Measurements from ENCODE around the gene SPATA32. TPM values are rescaled to one million over a fixed set of nuclear protein-coding genes. Genes with fewer than 3 reads are reported as not detected.

Gene SPATA32
- total RNA-seq, 4 donors from 2014 or later: not detected

GRCh38 chr17:45246861-45247428, 14.9 kb downstream of the SPATA32 start:
- intact Hi-C loops (cut with DNase I): no loop called here
- DNase-seq: no peak
- Histone ChIP-seq H3K27me3 (peaks cover 0 to 4% (median 0%) of the 10 kb centered on the region in 4 donors), H3K4me3 (peak overlapping the region; percentile 50 to 73 (median 68)), H3K36me3 (peaks cover 0 to 34% (median 6%) of the 10 kb centered on the region in 3 donors), H3K4me1 (peaks cover 13 to 45% (median 17%) of the 10 kb centered on the region in 3 donors), H3K9me3 (no peaks in the 10 kb centered on the region), H3K27ac (peak overlapping the region; percentile 88 to 95 (median 90))
- TF ChIP-seq POLR2A (IDR thresholded peaks at IDR 0.05) (no peak), CTCF (IDR thresholded peaks at IDR 0.05) (peak in 3 of 6 experiments; percentile 30 to 45 (median 32))
- 0 to 9% methylated on average over 5 to 9 of the region's 33 CpGs for WGBS, 2 donors

- 80 to 90% methylated on average over 2 to 6 of the region's 8 CpGs for WGBS, 2 donors
- H3K27ac ChIP-seq: no peak overlapping the region
- H3K9me3 ChIP-seq: no peaks in the 10 kb centered on the region
- H3K4me3 ChIP-seq: no peak overlapping the region
- H3K36me3 ChIP-seq: peaks cover 0 to 34% (median 6%) of the 10 kb centered on the region in 3 donors
- intact Hi-C loops (cut with DNase I): no loop called here
- no peak for DNase-seq
- TF ChIP-seq POLR2A (IDR thresholded peaks at IDR 0.05): no peak
- TF ChIP-seq CTCF (IDR thresholded peaks at IDR 0.05): no peak
- H3K4me1 ChIP-seq: peaks cover 16 to 48% (median 22%) of the 10 kb centered on the region in 3 donors
- peaks cover 0 to 10% (median 1%) of the 10 kb centered on the region in 4 donors for H3K27me3 ChIP-seq
Observed at GRCh38 chr17:45246338-45246737, 15.6 kb downstream of the SPATA32 start.

- Histone ChIP-seq H3K4me1 (peaks cover 22 to 58% (median 24%) of the 10 kb centered on the region in 3 donors), H3K27ac (no peak overlapping the region), H3K27me3 (peaks cover 0 to 24% (median 3%) of the 10 kb centered on the region in 4 donors), H3K36me3 (peaks cover 0 to 42% (median 6%) of the 10 kb centered on the region in 3 donors), H3K9me3 (no peaks in the 10 kb centered on the region), H3K4me3 (no peak overlapping the region)
- intact Hi-C loops (cut with DNase I): no loop called here
- 88 to 98% methylated on average over 9 to 13 of the region's 21 CpGs for WGBS, 2 donors
- DNase-seq: no peak
- no peak for TF ChIP-seq CTCF (IDR thresholded peaks at IDR 0.05)
- TF ChIP-seq POLR2A (IDR thresholded peaks at IDR 0.05): no peak
Observed at GRCh38 chr17:45244725-45245656, 16.9 kb downstream of the SPATA32 start.

GRCh38 chr17:45243750-45244149, 18.1 kb downstream of the SPATA32 start:
- Histone ChIP-seq H3K27me3 (peaks cover 0 to 32% (median 3%) of the 10 kb centered on the region in 4 donors), H3K36me3 (peaks cover 0 to 42% (median 6%) of the 10 kb centered on the region in 3 donors), H3K4me1 (peaks cover 22 to 54% (median 22%) of the 10 kb centered on the region in 3 donors), H3K9me3 (no peaks in the 10 kb centered on the region), H3K4me3 (no peak overlapping the region), H3K27ac (no peak overlapping the region)
- intact Hi-C loops (cut with DNase I): no loop called here
- TF ChIP-seq POLR2A (IDR thresholded peaks at IDR 0.05) (no peak), CTCF (IDR thresholded peaks at IDR 0.05) (no peak)
- DNase-seq: no peak
- WGBS, 2 donors: 60 to 80% methylated on average over 1 to 6 of the region's 18 CpGs

- DNase-seq: no peak
- intact Hi-C loops (cut with DNase I): no loop called here
- H3K36me3 ChIP-seq: peaks cover 0 to 55% (median 6%) of the 10 kb centered on the region in 3 donors
- TF ChIP-seq CTCF (IDR thresholded peaks at IDR 0.05) (no peak), POLR2A (IDR thresholded peaks at IDR 0.05) (no peak)
- peaks cover 14 to 37% (median 18%) of the 10 kb centered on the region in 3 donors for H3K4me1 ChIP-seq
- WGBS, 2 donors: 80% methylated on average over 1 of the region's 18 CpGs; no CpG with 5 or more reads in 1 of the 2 donors
- H3K4me3 ChIP-seq: peak overlapping the region; percentile 7 to 55 (median 31)
- H3K9me3 ChIP-seq: no peaks in the 10 kb centered on the region
- H3K27ac ChIP-seq: no peak overlapping the region
- H3K27me3 ChIP-seq: peaks cover 0 to 32% (median 3%) of the 10 kb centered on the region in 4 donors
Observed at GRCh38 chr17:45242029-45242414, 19.9 kb downstream of the SPATA32 start.
